OCI-LY7 (cell line): ENCODE data around the gene SEC14L2.

Experiments
- CTCF ChIP-seq: fragments of 200-600 bp; sonication (generic); conservative IDR thresholded peaks from 2 replicates; pipeline ENCODE4 v1.5.1; 2014; ENCODE audit warnings: mild to moderate bottlenecking, antibody characterized with exemption, low read length, moderate library complexity, mixed read lengths
- EZH2phosphoT487 ChIP-seq: fragments of 200-600 bp; sonication (generic); IDR thresholded peaks from 2 replicates; pipeline ENCODE4 v1.6.1; 2018; ENCODE audit warnings: low read depth, borderline replicate concordance, mild to moderate bottlenecking, mixed run types, antibody characterized with exemption, low read length, moderate library complexity, mixed read lengths

- TF ChIP-seq CTCF (no peak), EZH2phosphoT487 (no peak)
Observed at GRCh38 chr22:30472994-30473720, 76.3 kb downstream of the SEC14L2 start.
